Middle frontal gyrus (tissue), 1 donor: Measurements from ENCODE around the gene PSEN2.

Experiments
- DNase-seq: peaks from one replicate; pipeline ENCODE4 v3.0.0-alpha.2; 2015; ENCODE audit warnings: low spot score; ENCODE audit errors: extremely low spot score

PSEN2 gene

GRCh38 chr1:226864311-226864710, 6.1 kb upstream of the PSEN2 start:
- DNase-seq: no peak

DNA sequence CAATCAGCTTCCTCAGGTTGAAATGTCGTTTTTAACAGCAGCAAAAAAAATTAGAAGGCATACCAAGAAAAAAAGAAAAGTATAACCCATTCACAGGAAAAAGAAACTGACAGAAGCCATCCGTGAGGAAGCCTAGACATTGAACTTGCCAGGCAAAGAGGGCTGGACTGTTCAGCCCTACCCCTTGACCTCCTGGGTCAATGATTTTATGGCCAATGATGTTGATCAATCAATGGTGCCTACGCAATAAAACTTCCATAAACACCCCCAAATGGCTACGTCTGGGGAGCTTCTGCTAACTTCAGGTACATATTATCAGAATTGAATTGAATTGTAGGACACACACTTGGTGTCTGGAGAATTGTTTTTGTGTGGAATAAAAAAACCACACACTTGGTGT, 4.8 kb upstream of the PSEN2 start:
- DNase-seq: no peak

- DNase-seq: no peak
Measured at GRCh38 chr1:226867461-226868054, 2.9 kb upstream of the PSEN2 start.

DNA sequence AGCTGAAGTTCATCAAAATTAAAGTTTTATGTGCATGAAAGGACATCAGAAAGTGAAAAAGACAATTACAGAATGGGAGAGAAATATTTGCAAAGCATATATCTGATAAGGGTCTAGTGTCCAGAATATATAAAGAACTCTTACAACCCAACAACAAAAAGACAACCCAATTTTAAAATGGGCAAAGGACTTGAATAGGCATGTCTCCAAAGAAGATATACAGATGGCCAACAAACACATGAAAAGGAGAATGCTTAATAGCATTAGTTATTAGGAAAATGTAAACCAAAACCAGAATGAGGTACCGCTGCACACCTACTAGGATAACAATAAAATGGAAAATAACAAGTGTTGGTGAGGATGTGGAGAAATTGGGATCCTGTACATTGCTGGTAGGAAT, 1.7 kb upstream of the PSEN2 start:
- DNase-seq: no peak

DNA sequence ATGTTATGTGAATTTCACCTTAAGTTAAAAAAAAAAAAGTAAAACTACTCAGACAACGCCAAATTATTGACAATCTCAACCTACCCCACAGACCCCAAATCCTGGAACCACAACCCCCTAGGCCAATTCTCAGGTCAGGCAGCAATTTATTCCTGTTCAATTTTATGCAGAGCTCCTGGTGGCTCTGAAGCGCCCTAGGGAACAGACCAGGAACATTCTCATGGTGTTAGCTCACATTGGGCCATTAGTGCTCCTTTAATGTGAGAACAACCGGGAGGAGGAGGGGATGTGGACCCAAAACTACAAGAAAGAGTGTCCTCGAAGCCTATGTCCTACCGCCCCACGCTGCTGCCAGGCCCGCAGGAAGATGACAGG, 403 bp upstream of the PSEN2 start:
- no peak for DNase-seq

DNA sequence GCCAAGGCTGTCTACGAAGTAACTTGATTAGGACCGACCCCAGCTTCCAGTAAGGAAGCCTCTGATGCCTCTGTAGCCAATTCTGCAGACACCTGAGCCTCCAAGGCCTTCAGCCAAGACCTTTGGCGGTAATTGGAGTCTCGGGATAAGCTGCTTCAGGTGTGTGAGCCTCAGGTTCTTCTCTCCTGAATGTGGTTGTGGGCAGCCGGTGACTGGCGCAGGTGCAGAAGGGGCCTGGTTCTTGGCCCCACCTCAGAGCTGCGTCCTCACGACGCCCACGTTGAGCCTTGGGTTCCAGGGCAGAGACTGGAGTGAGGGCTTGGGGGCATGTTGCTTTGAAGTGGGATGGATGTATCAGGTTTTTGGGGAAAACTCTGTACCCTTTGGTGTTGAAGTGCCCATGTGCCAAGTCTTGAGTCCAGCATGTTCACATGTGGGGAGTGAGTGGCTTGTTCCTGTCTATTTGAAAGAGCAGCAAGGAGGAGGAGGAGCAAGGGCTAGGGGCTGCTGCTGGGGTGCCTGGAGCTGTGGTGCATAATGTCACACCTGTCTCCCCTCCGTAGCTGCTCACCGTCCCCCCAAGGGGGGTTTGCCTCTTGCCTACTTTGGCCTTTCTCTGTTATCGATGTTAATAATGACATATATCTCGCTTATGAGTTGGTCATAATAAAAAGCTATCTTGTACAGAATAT, 1.4 kb downstream of the PSEN2 start:
- DNase-seq: no peak

- DNase-seq: no peak
Measured at GRCh38 chr1:226872437-226872836, 2.0 kb downstream of the PSEN2 start.

DNA sequence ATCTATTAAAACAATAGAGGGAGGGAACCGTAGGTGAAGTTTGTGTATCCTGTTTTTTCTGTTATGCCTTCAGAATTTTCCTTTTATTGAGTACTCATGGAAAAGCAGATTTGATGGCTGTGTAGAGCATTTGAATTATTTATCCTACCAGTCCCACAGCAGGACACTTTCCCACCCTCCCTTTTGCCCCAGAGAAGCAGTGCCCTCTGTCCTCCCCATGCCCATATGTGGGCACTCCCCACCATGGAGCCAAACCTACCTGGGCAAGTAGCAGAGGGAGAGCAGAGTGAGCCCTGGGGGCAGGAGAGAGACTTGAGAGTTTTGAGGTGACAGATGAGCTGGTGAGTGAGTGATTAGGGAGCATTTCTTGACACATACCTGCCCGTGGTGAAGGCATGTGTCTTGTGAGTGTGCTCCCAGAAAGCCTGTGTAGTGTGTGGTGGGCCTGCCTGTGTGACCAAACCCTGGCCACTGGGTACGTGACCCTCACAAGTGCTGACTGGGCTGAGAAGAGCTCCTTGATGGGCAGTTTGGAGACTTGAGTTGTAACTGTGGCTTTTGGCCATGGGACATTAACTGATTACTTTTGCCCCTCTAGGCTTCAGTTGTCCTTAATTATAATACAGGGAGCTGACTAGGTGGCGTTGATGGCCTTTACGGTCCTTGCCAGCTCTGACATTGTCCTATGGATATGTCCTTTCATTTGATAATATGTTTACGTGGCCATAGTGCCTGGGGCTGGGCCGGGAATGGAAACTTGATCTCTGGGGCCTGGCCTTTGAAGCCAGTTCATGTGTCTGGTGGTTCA, 3.6 kb downstream of the PSEN2 start:
- no peak for DNase-seq

- no peak for DNase-seq
Measured at GRCh38 chr1:226874579-226875425, 4.4 kb downstream of the PSEN2 start.

GRCh38 chr1:226875641-226876295, 5.4 kb downstream of the PSEN2 start:
- no peak for DNase-seq

- DNase-seq: no peak
Measured at GRCh38 chr1:226877669-226878068, 7.3 kb downstream of the PSEN2 start.

DNA sequence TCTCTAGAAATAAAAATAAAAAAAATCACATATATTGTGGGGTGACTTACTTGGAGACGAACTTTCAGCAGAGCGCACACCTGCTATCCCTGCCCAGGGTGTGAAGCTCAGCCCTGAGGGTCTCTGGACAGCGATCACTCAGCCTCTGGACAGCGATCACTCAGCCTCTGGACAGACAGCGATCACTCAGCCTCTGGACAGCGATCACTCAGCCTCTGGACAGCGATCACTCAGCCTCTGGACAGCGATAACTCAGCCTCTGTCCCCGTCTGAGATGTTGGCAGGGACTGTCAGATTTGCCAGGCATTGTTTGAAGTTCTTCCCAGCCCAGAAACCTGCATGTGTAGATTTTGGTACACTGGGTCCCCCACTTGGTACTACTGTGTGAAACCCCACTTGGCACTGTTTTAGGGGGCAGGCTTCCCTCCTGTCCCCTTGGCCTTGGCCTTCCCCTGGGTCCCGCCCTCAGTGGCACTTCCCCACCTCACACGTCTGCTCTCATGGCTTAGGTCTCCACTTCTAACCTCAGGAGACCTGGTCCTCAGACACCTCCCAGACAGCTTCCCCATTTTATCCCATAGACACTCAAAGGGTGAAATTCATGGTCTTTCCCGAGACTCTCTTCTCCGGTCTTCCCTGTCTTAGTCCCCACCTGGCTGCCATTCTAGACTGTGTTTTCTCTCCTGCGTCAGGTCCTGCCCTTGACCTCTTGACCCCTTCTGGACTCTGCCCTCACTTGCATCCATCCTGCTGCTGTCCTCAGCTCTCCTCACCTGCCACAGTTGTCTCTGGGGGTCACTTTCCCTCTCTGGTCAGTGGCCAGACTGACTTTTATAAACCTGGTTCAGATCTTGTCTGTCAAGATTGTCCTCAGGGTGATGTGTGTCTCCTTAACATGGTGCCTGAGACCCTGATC, 10.2 kb downstream of the PSEN2 start:
- no peak for DNase-seq

DNA sequence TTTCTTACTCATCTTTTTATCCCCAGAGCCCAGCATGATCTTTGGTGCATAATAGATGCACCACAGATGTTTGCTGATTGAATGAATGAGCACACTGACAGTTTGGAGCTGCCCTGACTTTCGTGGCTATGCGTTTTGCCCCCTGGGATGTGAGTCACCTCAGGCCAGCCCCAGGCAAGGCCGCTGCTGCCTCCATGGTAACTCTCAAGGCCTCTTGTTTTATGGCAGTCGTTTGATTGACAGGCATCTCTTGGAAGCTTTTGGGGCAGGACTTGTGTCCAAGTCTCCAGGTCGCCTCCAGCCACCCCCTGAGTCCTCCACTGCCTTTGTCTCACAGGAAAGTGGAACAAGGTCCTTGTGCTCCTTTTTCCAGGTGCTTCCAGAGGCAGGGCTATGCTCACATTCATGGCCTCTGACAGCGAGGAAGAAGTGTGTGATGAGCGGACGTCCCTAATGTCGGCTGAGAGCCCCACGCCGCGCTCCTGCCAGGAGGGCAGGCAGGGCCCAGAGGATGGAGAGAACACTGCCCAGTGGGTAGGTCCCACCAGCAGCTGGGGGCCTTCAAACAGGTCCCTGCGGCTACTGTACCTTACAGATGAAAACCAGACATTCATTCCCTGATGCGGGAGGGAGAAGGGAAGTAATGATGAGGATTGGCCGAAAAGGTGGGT, 11.2 kb downstream of the PSEN2 start:
- DNase-seq: no peak

DNA sequence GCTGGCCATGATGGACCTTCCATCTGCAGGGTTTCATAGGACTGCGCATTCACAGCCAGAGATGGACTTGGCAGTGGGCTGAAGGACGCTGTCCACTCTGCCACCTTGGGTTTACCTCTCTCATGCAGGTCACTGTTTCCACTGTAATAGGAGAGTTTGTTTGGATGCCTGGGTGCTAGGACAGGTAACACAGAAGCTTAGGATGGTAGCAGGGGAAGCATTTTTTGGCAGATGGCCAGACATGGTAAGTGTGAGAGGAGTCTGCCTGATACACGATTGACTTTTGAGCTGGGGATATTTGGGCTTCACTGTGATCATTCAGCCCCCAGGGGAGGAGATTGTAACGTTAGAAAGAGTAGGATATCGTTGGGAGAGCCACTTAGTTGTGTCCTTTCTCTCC, 11.8 kb downstream of the PSEN2 start:
- DNase-seq: no peak

DNA sequence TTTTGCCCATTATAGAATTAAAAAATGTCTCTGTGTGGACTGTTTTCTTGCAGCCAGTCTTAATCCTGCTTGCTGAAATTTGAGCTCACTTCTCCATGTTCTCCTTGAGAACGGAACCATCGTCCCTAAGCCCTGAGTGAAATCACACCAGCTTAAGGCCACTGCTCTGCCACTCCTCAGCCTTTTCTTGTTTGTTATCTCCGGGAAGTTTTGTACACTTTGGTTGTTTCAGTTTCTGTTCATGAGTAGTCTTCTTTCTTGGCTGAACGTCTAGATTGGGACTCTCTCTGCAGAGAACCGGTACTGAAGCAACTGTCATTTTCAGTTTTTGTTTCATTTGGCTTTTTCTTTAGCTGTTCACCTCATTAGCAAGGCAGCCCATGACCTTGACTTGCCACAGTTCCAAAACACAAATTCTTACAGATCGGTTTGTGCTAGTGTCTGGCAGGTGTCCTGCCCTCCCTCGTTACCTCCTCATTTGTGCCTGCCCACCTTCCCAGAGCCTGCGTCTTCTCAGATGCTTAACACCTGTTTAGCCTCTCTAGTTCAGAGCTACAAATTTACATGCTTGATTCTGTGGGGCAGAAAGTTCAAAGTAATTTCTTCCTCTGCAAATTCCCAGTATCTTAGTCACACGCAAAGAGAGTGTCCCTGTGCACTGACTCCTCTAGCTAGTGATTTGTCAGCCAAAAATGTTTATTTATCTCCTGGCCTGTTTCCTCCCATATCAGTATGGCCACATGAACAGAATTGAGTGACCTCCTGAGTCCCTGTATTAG, 12.4 kb downstream of the PSEN2 start:
- no peak for DNase-seq

GRCh38 chr1:226883630-226884029, 13.2 kb downstream of the PSEN2 start:
- DNase-seq: no peak

- DNase-seq: no peak
Measured at GRCh38 chr1:226884116-226884625, 13.8 kb downstream of the PSEN2 start.

- DNase-seq: no peak
Measured at GRCh38 chr1:226884966-226885820, 14.8 kb downstream of the PSEN2 start.
